ENCODE results near the gene HHAT. TPM values are rescaled to one million over a fixed set of nuclear protein-coding genes. Genes with fewer than 3 reads are reported as not detected.
"Not testable (repeated sequence)": the region's sequence is repeated elsewhere in the genome, so short reads cannot be mapped to it uniquely, and the experiment has no call there.

The HHAT gene
- total RNA-seq, 3 donors from 2014 or later = 0.26 to 0.71 (median 0.65) TPM

DNA sequence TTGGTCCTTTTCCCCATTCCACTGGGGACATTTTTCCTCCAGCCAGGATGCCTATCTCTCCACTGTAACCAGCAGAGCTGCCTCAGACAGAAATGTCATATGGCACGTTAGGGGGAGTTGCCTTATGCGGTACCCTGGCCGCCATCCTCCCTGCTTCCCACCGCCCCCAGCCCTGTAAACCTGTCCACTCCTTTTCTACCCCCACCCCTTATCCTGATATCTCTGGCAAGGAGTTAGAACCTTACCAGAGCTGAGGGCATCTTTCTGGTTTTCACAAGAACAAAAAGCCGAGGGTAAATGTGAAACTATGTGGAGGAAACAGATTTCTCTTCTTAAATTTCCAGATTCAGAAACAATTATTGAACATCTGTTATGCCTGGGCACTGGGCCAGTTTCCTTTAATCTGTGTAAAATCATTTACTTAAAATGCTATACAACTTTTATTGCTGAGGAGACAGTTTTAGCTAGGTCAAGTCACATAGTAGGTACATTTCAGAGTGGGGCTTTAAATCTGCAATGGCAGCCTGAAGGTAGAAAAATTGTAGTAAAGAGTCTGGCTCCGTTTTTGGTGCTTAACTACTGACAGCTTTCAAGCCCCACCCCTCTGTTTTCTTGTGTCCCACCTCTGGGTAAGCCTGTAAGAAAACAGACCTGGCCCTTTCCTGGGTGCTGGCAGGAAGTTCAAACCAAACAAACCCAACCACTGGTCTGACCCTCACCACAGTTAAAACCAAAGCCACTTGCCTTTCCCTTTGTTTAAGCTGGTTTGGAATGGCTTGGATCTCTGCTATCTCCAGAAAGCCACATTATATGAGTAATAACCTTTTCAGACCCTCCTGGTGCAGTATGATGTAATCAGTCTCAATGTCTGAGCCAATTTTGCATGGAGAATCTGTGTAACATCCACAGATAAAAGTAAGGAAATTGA lies 319.0 kb downstream of the HHAT start:
- H3K36me3 Mint-ChIP-seq (ENCODE audit: insufficient read depth) = no peaks in the 10 kb centered on the region
- no peaks in the 10 kb centered on the region for H3K9me3 Mint-ChIP-seq
- no peak for ATAC-seq
- no peak for DNase-seq
- peaks cover 8% of the 10 kb centered on the region for H3K4me1 Mint-ChIP-seq (ENCODE audit: low read depth)
- H3K4me3 Mint-ChIP-seq = no peak overlapping the region
- H3K27me3 Mint-ChIP-seq (ENCODE audit: low read depth) = no peaks in the 10 kb centered on the region

- Mint-ChIP-seq H3K27me3 (ENCODE audit: low read depth) (no peaks in the 10 kb centered on the region), H3K9me3 (no peaks in the 10 kb centered on the region), H3K4me3 (no peak overlapping the region), H3K4me1 (ENCODE audit: low read depth) (peaks cover 8% of the 10 kb centered on the region), H3K36me3 (ENCODE audit: insufficient read depth) (no peaks in the 10 kb centered on the region)
- DNase-seq (no peak), ATAC-seq (no peak)
Observed at GRCh38 chr1:210648588-210649269, 320.0 kb downstream of the HHAT start.

DNA sequence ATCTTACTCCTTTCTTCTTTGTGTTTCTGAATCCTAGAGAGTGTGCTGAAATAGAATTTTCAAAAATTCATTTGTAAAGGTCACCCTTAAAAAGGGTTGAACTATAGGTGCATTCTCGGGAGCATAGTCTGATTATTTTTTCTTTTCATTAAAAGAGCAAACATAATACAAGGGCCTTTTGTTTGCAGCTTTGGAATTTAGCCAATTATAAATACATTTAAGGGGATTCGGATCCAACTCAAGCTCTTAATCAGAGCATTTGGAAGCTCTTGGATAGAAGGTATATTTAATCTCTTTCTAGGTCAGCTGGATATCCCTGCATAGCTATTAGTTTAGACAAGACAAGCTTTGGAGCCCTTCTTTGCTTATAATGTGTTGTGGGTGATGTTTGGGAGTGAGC lies 321.7 kb downstream of the HHAT start:
- H3K36me3 Mint-ChIP-seq (ENCODE audit: insufficient read depth) = no peaks in the 10 kb centered on the region
- no peak for ATAC-seq
- H3K9me3 Mint-ChIP-seq = no peaks in the 10 kb centered on the region
- peaks cover 8% of the 10 kb centered on the region for H3K4me1 Mint-ChIP-seq (ENCODE audit: low read depth)
- no peak overlapping the region for H3K4me3 Mint-ChIP-seq
- no peaks in the 10 kb centered on the region for H3K27me3 Mint-ChIP-seq (ENCODE audit: low read depth)
- DNase-seq = no peak

GRCh38 chr1:210652329-210652954 lies 323.7 kb downstream of the HHAT start:
- no peaks in the 10 kb centered on the region for H3K9me3 Mint-ChIP-seq
- ATAC-seq = no peak

DNA sequence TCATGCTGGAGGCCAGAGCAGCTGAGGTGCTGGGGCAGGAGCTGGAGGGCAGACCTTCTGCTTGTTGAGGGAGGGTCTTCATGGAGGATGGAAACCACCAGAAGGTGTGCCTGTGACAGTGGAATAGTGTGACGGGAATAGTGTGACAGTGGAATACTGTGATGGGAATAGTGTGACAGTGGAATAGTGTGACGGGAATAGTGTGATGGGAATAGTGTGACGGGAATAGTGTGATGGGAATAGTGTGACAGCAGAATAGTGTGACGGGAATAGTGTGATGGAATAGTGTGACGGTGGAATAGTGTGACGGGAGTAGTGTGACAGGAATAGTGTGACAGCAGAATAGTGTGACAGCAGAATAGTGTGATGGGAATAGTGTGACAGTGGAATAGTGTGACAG lies 325.1 kb downstream of the HHAT start:
- DNase-seq (no peak), ATAC-seq (no peak)
- Mint-ChIP-seq H3K4me1 (ENCODE audit: low read depth) (no peaks in the 10 kb centered on the region), H3K9me3 (no peaks in the 10 kb centered on the region), H3K27me3 (ENCODE audit: low read depth) (no peaks in the 10 kb centered on the region), H3K36me3 (ENCODE audit: insufficient read depth) (no peaks in the 10 kb centered on the region), H3K4me3 (no peak overlapping the region)

More at GRCh38 chr1:210652329-210652954, 323.7 kb downstream of the HHAT start:
- Mint-ChIP-seq H3K4me1 (ENCODE audit: low read depth) (peaks cover 5% of the 10 kb centered on the region), H3K36me3 (ENCODE audit: insufficient read depth) (no peaks in the 10 kb centered on the region), H3K4me3 (no peak overlapping the region), H3K27me3 (ENCODE audit: low read depth) (no peaks in the 10 kb centered on the region)
- DNase-seq = no peak

DNA sequence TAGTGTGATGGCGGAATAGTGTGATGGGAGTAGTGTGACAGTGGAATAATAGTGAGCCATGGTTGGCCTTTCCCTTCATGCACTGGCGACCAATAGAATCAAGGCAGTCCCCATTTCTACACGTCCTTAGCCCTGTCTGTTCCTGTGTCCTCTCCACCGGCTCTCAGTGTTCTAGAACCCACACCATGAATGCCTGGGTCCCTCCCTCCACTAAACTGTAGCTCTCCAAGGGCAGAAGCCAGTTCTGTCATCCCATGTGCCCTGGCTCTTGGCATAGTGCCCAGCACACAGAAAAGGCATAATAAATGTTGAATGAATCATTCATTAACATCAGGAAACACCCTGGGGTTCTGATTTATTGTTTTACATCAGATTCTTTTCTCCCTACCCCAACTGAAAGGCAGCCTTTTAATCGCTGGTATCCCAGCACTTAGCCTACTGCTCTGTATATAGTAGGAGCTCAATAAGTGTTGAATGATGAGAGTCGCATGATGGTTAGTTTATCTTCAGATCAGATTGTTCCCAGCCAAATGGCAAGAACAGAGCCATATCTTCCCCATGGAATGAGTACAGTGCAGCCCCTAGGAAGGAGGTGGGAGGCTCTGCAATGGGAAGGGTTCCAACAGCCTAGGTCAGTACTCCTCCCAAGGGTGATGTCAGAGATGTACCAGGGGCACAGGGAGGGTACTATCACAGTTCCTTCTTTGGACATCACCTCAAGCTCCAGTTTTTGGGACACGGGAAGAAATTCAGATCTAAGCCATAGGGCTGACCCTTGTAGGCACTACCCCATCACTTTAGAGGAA lies 325.7 kb downstream of the HHAT start:
- H3K4me1 Mint-ChIP-seq (ENCODE audit: low read depth) = no peaks in the 10 kb centered on the region
- no peaks in the 10 kb centered on the region for H3K36me3 Mint-ChIP-seq (ENCODE audit: insufficient read depth)
- ATAC-seq (no peak), DNase-seq (no peak)
- no peaks in the 10 kb centered on the region for H3K9me3 Mint-ChIP-seq
- H3K27me3 Mint-ChIP-seq (ENCODE audit: low read depth) = no peaks in the 10 kb centered on the region
- H3K4me3 Mint-ChIP-seq = no peak overlapping the region

- Mint-ChIP-seq H3K4me3 (no peak overlapping the region), H3K4me1 (ENCODE audit: low read depth) (no peaks in the 10 kb centered on the region), H3K9me3 (no peaks in the 10 kb centered on the region), H3K36me3 (ENCODE audit: insufficient read depth) (no peaks in the 10 kb centered on the region), H3K27me3 (ENCODE audit: low read depth) (no peaks in the 10 kb centered on the region)
- DNase-seq (no peak), ATAC-seq (no peak)
Observed at GRCh38 chr1:210655511-210655910, 326.8 kb downstream of the HHAT start.

GRCh38 chr1:210657806-210658205 lies 329.1 kb downstream of the HHAT start:
- ATAC-seq (no peak), DNase-seq (no peak)
- Mint-ChIP-seq H3K4me1 (ENCODE audit: low read depth) (no peaks in the 10 kb centered on the region), H3K27me3 (ENCODE audit: low read depth) (no peaks in the 10 kb centered on the region), H3K9me3 (no peaks in the 10 kb centered on the region), H3K4me3 (no peak overlapping the region), H3K36me3 (ENCODE audit: insufficient read depth) (no peaks in the 10 kb centered on the region)

DNA sequence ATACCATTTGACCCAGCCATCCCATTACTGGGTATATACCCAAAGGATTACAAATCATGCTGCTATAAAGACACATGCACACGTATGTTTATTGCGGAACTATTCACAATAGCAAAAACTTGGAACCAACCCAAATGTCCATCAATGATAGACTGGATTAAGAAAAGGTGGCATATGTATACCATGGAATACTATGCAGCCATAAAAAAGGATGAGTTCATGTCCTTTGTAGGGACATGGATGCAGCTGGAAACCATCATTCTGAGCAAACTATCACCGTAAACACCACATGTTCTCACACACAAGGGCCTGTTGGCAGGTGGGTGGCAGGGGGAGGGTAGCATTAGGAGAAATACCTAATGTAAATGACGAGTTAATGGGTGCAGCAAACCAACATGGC lies 332.8 kb downstream of the HHAT start:
- H3K4me3 Mint-ChIP-seq; H3K9me3 Mint-ChIP-seq; H3K27me3 Mint-ChIP-seq (ENCODE audit: low read depth); H3K36me3 Mint-ChIP-seq (ENCODE audit: insufficient read depth); H3K4me1 Mint-ChIP-seq (ENCODE audit: low read depth); ATAC-seq; DNase-seq: not testable (repeated sequence)

GRCh38 chr1:210662291-210663050 lies 333.8 kb downstream of the HHAT start:
- DNase-seq = no peak
- Mint-ChIP-seq H3K4me1 (ENCODE audit: low read depth) (peaks cover 4% of the 10 kb centered on the region), H3K9me3 (no peaks in the 10 kb centered on the region), H3K4me3 (no peak overlapping the region), H3K27me3 (ENCODE audit: low read depth) (no peaks in the 10 kb centered on the region), H3K36me3 (ENCODE audit: insufficient read depth) (no peaks in the 10 kb centered on the region)
- ATAC-seq = no peak

DNA sequence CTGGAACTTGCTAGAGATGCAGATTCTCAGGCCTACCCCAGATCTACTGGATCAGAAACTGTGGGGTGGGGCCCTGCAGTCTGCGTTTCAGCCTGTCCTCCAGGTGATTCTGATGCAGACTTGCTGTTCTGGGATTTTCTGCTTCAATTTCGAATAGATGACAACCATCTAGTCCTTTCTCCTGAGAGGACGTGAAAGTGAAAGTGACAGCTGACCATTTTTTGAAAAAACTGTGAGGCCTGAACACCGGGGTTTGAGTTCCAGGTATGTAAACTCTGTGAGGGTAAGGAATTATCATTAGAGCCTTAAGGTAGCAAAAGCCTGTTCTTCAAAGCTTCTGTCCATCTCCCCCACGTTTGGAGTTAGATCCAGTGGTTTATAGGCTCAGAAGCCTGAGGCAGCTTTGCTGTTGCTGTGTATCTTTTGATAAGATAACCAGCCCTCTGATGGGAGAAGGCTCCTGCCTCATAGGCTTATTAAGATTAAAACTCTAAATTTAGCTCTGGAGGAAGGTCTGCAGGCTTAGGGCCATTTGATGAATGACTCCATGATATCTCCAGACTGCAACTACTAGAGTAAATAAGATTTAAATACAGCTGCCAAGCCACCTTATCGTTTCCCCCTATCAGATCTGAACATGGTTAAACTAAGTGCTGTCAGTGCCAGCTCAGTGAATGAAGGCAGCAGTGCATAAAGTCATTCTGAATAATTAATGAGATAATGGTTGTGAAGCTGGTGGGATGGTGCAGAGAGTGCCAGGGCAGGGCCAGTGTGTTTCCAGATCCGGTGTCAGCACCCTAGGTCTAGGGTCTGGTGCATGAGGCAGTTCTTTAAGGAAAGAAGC lies 335.2 kb downstream of the HHAT start:
- Mint-ChIP-seq H3K36me3 (ENCODE audit: insufficient read depth) (no peaks in the 10 kb centered on the region), H3K4me3 (no peak overlapping the region), H3K27me3 (ENCODE audit: low read depth) (no peaks in the 10 kb centered on the region), H3K9me3 (peaks cover 4% of the 10 kb centered on the region), H3K4me1 (ENCODE audit: low read depth) (peaks cover 4% of the 10 kb centered on the region)
- no peak for DNase-seq
- ATAC-seq = no peak

GRCh38 chr1:210669951-210670350 lies 341.2 kb downstream of the HHAT start:
- no peaks in the 10 kb centered on the region for H3K27me3 Mint-ChIP-seq (ENCODE audit: low read depth)
- H3K36me3 Mint-ChIP-seq (ENCODE audit: insufficient read depth) = no peaks in the 10 kb centered on the region
- H3K9me3 Mint-ChIP-seq = peaks cover 4% of the 10 kb centered on the region
- no peak for DNase-seq
- ATAC-seq = no peak
- no peaks in the 10 kb centered on the region for H3K4me1 Mint-ChIP-seq (ENCODE audit: low read depth)
- H3K4me3 Mint-ChIP-seq = no peak overlapping the region

DNA sequence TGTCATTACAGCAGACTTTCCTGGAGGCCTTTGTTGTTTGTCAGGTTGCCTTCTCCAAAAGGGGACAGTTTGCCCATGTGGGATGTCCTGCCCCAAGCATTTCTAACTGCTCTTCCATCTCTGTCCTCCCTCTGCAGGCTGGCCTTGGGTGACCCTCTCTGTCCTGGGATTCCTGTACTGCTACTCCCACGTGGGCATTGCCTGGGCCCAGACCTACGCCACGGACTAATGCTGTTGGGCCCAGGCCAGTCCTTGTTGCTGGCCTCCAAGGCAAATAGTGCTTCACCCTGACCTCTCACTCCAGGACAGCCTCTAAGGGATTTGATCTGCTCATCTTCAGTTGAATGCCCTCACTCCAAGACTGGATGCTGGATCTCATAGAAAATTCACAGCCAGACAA lies 345.4 kb downstream of the HHAT start:
- ATAC-seq (no peak), DNase-seq (no peak)
- no peaks in the 10 kb centered on the region for H3K27me3 Mint-ChIP-seq (ENCODE audit: low read depth)
- H3K4me3 Mint-ChIP-seq = no peak overlapping the region
- no peaks in the 10 kb centered on the region for H3K4me1 Mint-ChIP-seq (ENCODE audit: low read depth)
- H3K36me3 Mint-ChIP-seq (ENCODE audit: insufficient read depth) = no peaks in the 10 kb centered on the region
- H3K9me3 Mint-ChIP-seq = no peaks in the 10 kb centered on the region

All from activated T-cell treated with anti-CD3 and anti-CD28 coated beads, Interleukin-2, amount 50 U/mL, for 4 hours (primary cell).